HG02852 (cell line): ENCODE data around the gene NCAPD3.
"Not testable (repeated sequence)": the region's sequence is repeated elsewhere in the genome, so short reads cannot be mapped to it uniquely, and the experiment has no call there.

Experiments used
- ATAC-seq: cut with Tn5 transposase; IDR thresholded peaks from one replicate; pipeline ENCODE4 v1.9.1; 2021; ENCODE audit warnings: mild to moderate bottlenecking, moderate library complexity; ENCODE audit not compliant: unreplicated experiment

NCAPD3 gene

DNA sequence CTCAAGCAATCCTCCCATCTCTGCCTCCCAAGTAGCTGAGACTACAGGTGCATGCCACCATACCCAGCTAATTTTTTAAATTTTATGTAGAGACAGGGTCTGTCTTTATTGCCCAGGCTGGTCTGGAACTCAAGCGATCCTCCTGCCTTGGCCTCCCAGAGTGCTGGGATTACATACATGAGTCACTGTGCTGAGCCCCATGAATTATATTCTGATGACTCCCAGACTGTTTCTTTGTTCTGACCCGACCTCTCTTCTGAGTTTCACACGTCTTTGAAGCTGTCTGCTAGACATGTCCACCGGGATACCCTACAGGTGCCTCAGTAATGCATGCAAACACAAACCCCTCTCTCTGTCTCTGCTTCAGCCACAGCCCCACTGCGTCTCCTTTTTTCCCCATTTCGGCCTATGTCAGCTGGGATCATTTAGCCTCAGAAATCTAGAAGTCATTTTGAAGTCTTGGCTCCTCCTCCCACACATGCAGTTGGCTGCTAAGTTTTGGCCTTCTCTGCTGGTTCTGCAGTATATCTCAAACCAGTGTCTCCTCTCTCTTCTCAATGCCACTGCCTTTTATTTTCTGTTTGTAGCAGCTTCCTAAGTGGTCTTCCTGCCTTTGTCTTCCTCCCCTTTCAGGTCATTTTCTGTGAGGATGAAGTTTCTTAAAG is 5.5 kb upstream of the NCAPD3 start:
- ATAC-seq: no peak

DNA sequence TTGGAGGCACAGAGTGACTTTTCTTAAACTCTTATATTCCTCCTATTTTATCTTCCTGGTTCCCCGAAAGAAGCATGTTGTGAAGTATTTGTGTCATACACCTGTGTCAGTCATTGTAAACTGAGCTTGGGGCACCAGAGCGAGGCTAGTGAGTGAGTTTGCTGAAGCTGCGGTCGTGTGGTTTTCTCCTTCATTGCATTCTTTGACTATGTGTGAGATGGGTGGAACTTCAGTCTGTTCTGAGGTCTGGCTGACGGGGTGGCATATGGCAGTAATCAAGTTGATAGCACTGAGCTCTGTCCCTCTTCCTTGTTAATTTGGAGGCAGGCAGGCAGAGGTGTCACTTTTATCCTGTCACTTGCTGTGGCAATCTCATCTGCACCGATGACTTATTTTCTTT is 4.9 kb upstream of the NCAPD3 start:
- peak; percentile 53 for ATAC-seq

DNA sequence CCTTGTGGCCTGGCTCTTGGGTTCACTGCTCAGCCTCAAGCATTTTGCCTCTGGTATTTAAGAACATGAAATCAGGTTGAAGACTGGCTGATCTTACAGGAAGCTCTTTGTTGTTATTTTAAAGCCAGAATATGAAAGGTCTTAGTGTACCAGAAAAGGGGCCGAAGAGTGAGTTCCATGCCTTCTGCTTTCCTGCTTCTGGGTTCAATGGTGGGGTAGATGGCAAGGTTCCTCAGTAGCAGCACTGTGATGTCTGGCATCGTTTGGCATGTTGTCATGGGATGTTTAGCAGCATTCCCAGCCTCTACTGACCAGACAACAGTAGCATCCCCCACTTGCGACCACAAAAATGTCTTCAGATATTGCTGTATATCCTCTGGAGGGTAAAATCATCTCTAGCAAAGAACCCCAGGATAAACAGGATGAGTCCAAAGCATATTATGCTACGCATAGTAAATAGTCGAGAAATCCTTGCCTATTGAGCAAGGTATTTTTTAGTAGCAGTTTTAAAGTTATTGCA is 3.1 kb upstream of the NCAPD3 start:
- no peak for ATAC-seq

DNA sequence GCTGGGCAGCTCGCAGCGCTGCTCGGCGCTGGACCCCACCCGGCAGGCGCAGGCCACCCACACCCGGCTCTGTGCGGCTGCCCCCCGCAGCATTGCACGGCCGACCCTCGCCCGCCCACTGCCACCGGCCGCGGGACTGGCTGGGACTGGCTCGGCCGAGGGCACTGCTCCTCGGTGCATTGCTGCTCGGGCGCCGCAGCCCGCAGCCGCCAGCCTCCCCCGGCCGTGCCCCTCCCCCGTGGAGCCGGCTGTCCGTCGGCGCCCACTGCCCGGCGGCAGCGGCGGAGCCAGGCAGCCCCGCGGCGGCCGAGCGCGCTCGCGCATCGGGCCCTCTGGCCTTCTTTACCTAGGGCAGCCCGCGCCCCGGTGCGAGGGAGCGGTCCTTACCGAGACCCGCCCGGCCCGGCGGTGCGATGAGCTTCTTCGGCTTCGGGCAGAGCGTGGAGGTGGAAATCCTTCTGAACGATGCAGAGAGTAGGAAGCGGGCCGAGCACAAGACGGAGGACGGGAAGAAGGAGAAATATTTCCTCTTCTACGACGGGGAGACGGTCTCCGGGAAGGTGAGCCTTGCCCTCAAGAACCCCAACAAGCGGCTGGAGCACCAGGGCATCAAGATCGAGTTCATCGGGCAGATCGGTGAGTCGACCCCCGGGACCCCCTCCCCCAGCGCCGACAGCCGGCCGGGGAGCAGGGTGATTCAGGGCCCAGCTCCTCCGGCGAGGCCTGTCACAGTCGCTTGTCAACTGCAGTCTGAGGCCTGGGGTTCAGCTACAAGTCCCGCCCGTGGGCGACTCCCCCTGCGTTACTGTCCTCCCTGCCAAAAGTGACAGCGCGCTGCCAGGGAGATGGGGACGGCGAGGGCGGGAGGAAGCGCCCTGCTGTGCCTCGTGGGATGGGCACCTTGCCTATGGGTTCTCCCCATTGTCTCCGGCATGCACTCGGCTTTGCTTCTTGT is 1.2 kb upstream of the NCAPD3 start:
- ATAC-seq: peak; percentile 18

DNA sequence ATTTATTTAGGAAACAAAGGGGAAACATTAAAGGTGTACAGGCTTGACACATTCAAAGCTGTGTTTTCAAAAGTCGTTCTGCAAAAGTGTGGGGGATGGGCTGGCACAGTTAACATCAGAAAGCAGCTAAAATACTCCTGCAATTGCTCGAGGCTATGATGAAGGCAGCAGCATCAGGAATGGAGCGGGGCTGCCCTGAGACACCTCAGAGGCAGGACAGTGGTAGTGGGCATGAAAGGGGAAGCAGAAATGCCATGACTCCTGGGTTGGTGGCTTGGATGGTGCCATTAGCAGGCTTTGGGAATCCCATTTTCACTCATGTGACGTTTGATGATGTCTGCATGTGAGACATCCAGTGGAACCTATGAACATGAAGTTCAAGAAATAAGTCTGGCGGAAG is 646 bp downstream of the NCAPD3 start:
- no peak for ATAC-seq

DNA sequence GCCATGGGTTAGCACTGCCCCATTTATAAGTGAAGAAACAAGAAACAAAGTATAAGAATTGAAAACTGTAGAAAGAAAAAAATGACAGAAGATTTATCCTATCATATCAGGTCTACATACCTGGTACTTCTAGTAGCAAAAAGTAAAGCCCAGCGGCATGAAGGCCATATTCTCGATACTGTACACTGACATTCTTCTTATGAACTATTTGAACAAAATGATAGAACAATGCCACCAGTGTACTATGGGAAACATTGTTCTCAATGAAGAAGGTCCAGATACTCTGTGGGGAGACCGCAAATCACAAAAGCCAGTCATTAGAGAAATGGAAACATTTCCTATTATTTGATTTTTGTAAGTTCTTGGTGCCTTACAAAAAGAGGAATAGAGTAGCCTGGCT is 7.0 kb downstream of the NCAPD3 start:
- ATAC-seq: no peak

DNA sequence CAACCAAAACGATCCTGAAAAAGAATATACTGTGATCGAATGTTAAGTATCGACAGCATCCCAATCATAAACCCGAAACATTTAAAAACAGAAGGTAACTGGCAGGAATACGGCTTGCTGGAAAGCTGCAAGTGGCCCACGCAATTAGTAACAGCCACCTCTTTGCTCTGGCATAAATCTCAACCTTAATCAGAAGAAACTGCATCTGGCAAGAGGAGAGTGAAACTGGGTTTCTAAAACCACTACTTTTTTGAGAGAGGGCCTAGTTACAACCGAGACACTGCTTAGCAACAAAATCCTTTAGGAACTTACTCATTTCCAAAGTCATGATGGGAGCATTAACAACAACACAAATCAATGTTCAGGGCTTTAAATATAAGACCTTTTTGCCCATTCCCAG is 7.9 kb downstream of the NCAPD3 start:
- ATAC-seq: no peak

DNA sequence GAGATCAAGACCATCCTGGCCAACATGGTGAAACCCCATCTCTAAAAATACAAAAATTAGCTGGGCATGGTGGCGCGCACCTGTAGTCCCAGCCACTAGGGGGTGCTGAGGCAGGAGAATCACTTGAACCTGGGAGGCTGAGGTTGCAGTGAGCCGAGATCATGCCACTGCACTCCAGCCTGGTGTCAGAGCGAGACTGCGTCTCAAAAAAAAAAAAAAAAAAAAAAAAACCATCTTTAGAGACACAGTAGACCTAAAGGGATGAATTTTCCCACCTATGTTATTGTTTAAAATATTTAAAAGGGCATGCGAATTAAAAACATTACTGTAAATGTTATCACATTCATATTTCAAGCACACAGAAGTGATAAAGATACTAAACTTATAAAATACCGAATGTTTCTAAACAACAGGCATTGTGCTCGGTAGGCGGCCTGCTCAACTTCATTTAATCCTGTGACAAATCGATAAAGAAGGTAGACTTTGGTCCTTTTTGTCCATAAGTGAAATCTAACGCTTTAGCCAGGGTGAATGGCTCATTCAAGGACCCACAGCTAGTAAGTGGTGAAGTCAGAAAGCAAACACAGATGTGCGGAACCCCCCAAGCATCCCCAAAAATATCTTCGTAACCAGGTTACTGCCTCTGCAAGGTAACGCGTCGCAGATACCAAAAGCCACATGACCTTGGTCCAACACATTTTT is 16.1 kb downstream of the NCAPD3 start:
- ATAC-seq: no peak

DNA sequence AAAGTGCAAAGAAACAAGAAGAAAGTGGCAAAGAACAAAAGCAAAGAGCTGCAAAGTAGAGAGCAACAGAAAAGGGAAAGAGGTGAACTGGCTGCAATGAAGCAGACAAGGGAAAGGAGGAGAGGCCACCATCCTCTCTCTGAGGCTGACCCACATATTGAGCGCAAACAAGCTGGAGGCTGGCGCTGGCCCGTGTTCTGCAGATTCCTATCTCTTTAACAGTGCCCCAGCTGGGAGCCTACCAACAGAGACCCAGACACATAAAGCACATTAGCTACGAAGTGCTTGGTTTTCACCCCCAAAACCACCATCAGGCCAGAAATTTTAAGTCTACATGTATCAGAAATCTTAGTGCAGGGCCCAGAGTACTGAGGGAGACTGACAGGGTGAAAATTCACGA is 17.6 kb downstream of the NCAPD3 start:
- ATAC-seq: no peak

DNA sequence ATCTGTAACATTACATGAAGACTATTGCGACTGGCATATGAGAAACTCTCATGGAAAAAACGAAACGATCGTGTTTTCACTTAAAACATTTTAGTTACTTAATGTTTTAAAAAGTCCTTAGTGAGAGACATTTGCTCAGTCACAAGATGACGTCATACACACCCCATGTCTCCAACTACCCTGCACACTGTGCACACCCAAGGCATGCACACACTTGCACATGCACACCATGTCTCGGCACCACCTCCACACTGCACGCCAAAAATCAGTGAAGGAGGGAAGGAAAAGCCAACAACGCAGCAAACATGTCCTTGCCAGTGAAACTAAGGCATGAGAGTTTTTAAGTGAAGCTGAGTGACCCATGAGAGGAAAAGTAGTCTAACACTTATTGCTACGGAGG is 18.0 kb downstream of the NCAPD3 start:
- no peak for ATAC-seq

DNA sequence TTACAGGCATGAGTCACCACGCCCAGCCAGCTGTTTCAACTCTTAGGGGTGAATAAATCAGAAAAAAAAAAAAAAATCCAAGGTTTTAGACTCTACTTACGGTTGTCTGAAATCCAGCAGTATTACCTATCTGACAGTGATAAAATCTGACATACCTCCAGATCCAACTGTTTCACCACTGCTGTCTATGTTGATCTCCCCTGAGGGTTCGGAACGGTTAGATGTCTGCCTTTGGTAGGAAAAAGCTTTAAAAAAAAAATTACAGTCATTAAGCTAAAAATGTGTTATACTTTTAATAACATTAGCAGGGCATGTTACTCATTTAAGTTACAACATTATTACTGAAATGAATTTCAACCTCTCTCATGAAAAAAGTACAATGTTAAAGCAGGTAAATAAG is 21.1 kb downstream of the NCAPD3 start:
- ATAC-seq: no peak

DNA sequence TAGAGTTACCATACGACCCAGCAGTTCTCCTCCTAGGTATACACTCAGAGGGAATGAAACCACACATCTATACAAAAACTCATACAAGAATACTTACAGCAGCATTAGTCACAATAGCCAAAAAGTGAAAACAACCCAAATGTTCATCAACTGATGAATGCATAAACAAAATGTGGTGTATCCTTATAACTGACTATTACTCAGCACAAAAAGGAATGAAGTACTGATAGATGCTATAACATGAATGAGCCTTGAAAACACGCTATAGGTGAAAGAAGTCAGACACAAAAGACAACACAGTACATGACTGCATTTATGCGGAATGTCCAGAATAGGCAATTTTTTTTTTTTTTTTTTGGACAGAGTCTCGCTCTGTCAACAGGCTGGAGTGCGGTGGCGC is 23.1 kb downstream of the NCAPD3 start:
- ATAC-seq: no peak

DNA sequence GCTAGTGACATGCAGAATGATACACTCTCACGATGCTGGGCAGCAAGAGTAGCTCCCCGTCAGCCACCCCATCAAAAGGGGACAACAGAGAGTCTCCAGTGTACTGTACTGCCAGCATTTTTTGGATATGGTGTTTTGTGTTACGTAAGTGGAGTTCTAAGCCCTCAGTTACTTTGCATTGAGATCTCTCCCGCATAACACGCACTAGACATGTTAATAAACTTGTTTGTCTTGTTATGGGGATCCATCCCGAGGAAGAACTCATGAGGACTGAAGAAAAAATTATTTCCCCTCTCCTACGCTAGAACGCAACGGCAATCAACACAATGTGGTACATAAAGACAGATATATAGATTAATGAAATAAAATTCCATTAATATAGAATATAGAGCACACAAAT is 24.2 kb downstream of the NCAPD3 start:
- ATAC-seq: no peak

DNA sequence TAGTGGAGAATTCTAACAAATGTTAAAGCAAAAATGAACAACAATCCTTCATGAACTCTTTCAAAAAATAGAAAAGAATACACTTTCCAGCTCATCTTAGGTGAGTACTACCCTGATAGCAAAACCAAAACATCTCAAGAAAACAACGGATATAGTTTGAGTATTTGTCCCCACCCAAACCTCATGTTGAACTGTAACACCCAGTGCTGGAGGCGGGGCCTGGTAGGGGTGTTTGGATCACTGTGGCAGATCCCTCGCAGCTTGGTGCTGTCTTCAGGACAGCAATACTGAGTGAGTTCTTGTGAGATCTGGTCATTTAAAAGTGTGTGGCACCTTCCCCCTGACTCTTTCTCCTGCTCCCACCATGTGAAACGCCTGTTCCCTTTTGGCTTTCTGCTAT is 27.0 kb downstream of the NCAPD3 start:
- ATAC-seq: no peak

DNA sequence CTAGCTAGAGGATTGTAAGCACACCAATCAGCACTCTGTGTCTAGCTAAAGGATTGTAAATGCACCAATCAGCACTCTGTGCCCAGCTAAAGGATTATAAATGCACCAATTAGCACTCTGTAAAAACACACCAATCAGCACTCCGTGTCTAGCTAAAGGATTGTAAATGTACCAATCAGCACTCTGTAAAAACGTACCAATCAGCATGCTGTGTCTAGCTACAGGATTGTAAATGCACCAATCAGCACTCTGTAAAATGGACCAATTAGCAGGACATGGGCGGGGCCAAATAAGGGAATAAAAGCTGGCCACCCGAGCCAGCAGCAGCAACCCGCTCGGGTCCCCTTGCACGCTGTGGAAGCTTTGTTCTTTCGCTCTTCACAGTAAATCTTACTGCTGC is 35.7 kb downstream of the NCAPD3 start:
- not testable (repeated sequence) for ATAC-seq

DNA sequence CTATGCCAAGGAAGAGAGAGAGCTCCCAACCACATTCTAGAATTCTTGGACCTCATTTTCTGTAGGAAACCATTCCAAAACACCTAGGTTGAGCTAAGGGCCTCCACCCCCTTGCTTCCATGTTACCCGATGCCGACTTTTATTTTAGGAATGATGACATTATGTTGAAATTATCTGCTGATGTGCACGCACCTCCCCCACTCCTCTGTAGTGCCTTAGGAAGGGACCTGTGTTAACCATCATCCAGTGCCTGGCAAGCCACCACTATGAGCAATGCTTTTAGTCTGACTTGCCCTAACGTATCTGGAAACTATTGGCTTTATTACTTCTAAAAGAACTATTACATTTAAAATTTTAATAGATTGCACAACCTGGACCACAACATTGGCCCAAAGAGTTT is 42.1 kb downstream of the NCAPD3 start:
- no peak for ATAC-seq

DNA sequence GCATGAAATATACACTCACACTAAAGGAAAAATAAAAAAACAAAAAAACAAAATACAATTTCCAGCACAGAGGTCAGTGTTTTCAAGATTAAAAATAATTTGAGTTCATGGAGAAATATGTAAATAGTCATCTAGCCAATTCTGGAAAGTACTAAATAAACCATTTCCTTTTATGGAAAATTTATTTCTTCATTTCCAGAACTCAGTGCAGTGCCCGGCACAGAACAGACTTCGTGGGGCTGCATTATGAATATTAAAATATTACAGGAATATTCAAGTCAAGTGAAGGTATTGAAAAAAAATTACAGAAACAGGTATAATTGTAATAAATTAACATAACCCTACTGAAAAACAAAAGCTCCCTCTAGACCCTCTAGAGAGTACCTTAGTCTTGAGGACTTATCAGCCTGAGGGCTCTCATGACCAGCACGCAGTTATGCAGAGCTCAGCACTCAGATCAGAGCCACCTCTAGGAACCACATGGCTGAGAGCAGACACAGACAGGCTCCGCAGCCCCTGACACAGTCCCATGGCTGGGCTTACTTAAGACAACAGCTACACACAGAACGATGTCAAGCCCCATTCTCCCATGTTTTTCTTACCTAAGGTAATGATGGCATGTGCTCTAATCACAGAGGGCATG is 45.6 kb downstream of the NCAPD3 start:
- ATAC-seq: no peak

DNA sequence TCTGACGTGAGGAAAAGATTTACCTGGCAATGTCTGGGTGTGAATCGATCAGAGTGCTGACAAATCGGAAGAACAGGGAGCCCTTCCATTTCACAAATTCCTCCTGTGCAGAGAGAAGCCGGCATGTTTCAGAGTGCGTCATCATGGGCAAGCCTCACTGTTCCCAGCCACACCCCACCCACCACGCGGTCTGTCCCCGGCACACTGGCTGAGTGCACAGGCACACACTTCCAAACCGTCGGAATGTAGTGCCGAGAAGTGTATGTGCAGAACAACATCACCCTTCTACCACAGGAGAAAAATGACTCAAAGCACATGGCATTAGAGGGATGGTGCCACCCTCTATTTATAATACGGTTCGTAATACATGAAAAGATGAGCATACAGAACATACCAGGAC is 47.5 kb downstream of the NCAPD3 start:
- no peak for ATAC-seq

DNA sequence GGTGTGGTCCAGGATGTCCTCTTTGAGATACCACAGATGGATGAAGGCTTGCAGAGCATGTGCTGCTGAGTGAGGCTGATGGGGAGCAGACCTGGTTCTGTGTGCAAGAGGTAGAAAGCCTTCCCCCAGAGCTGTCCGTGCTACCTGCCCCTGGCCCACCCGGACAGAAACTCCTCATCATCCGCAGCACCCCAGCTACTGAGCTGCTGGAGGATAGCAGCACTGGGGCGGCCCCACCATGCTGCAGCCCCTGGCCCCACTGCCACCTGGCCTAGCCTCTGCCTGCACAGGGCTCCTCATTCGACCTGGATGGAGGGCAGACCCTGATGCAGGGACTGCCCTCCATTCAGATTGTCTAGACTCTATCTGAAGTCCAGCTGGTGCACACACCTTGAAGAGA is 50.5 kb downstream of the NCAPD3 start:
- no peak for ATAC-seq

DNA sequence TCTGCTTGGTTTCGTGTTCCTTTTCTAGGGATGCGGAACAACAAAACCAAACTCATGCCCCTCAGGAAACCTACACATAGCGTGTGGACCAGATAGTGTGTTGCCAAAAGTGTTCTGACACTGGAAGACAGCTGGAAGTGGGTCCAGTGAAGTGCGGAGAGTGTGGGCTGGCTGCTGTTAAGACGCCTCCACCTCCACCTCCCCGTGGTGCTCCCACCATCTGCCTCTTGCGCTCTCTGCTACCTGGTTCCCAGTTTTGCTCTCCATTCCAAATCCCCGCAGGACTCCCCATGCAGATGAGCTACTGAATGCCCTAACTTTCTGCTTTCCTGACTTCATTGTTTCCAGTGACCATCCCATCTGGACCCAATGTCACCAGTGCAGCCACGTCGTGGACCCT is 51.8 kb downstream of the NCAPD3 start:
- ATAC-seq: no peak

DNA sequence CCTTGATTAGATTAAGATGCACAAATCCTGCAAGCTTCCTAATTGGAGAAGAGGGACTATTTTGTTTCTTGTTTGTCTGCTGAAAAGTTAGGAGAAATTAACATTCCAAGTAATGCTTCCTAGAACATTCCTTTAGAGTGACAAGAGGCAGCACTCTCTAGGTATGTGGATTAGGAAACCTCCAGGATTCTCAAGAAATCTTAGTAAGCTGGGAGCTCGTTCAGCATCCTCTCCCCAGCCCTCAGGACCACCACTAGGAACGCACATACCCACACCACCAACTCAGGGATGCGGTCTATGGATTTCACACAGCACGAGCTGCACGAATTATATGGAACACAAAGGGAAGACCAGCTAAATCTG is 52.9 kb downstream of the NCAPD3 start:
- no peak for ATAC-seq
